ENCODE measurements around the gene TLCD4.
"Not testable (repeated sequence)": the region's sequence is repeated elsewhere in the genome, so short reads cannot be mapped to it uniquely, and the experiment has no call there.

The TLCD4 gene, protein sequence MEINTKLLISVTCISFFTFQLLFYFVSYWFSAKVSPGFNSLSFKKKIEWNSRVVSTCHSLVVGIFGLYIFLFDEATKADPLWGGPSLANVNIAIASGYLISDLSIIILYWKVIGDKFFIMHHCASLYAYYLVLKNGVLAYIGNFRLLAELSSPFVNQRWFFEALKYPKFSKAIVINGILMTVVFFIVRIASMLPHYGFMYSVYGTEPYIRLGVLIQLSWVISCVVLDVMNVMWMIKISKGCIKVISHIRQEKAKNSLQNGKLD

DNA sequence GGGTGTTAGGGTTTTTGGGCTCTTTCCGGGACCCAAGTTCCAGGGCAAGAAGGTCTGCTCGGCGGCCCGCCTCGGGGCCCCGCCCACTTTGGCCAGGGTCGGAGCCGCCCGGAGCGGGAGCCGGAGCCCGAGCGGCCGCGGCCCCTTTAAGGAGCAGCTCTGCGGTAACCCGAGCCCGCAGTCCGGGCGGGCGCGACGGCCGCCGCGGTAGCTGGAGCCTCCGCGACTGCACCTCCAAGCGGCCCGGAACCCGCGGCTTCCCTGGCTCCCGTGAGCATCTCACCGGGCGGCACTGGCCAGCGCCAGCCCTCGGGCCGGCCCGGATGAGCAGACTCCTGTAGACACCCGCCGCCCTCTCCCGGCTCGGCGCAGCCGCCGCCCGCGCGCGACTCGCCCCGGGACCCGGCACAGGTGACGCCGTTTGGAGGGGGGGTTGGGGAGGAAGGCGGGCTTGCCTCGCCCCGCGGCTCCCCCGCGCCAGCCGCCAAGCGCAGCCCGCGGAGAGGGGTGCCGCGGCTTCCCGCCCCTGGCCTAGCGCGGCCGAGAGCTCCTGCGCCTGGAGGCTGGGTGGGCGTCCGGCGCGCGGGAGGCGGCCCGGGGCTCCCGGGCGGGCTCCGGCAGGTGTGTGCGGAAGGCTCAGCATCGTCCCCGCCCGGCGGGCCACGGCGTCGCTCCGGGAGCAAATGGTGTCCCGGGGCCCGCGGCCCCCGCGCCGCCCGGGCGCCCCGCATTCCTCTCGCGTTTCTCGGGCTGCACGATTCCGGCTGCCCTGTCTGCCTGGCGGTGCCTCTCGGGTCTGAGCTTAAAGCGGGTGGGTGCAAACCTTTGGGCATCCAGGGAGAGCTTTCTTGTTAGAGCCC lies at the start of gene TLCD4:
Gene TLCD4, plus strand, starts transcription at position 149 of the 860 bp plus-strand sequence. CDS start 26,547 bp downstream, outside the sequence.
- no peak for DNase-seq (ENCODE audit: low read depth in 2 of 2)

DNA sequence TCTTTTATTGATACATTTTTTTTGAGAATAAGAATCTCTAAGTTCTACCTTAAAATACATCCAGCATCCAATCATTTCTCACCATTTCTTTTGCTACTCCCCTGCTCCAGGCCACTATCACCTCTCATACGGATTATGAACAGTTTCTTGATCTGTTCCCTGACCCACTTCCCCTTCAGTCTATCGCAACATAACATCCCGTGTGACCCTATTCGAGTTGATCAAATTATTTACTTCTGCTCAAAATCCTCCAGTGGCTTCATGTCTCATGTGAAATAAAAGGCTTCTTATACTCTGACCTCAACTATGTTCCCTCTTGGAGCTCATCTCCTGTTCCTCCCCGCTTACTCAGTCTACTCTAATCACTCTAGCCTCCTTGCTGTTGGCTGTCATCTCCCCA lies 49.6 kb upstream of the TLCD4 start:
- no peak for DNase-seq (ENCODE audit: low read depth in 2 of 2)

DNA sequence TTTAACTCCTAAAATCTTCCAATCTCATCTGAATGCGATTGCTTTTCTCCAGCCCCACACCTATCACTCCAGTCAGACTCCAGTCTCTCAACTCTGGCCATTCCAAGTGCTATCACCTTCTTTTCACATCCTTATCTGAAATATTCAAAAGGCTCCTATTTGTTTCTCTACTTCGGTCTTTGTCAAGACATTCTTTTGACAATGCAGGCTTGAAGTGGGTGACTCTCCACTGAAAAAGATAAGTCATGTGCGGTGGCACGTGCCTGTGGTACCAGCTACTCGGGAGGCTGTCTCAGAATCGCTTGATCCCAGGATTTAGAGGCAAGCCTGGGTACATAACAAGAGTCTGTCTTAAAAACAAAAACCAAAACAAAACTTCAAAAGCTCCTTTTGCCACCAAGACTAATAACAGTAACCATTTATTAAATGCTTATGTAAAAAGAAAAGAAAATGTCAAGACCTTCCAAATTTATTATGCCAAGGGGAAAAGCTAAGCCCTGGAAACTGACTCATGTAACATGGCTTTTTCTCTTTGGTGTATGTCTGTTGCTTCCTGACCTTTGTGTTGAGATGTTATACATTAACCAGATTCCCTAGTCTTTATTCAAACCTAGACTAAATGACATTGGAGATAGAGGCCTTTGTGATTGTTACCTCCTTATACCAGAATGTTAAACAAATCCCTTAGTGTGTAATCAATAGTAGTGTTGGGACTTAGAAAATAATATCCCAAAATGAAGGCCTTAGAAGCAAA lies 48.0 kb upstream of the TLCD4 start:
- no peak for DNase-seq (ENCODE audit: low read depth in 2 of 2)

DNA sequence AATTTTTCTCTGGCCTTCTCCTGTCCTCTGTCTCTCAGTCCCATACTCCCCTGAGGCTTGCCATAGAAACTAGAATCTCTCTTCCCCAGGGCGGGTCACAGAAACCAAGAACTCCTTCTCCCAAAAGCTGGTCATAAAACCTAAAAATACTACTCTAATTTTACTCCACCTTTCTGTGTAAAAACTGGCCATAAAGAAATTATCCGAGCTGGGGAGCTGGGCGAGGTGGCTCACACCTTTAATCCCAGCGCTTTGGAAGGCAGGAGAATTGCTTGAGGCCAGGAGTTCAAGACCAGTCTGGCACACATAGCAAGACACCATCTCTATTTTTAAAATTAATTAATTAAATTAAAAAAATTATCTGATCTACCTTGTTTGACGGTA lies 47.5 kb upstream of the TLCD4 start:
- DNase-seq (ENCODE audit: low read depth in 2 of 2), result no peak

DNA sequence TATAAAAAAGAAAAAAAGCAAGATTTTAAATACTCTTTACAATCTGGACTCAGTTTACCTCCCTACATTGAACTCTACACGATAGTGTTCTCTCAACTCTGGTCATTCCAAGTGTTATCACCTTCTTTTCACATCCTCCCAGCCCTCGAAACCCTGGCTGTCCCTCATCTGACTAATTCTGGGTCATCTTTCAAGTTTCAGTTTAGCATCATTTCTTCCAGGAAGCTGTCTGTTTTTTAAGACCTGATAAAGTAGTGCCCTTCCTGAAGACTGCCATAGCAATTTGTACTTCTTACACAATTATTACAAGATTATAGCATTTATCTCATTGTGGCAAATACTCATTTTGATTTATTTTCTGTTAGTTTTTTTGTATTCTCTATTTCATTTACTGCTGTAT lies 45.6 kb upstream of the TLCD4 start:
- no peak for DNase-seq (ENCODE audit: low read depth in 2 of 2)

DNA sequence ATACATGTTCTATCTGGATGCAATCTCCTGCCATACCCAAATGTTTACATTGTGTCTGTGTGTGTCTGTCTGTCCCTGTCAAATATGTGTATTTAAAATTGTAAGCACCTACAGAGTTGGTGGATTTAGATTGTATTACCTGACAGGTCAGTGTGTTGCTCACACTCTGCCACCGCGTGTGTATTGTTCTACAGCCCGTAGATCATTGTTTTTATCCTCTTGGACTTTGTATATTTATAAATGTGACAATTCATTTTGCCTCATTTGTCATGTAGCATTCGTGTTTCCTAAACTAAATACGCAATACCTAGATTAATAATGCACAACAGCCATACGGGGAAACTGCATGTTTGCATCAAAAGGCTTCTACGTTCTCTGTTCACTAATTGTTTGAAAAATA lies 45.0 kb upstream of the TLCD4 start:
- DNase-seq (ENCODE audit: low read depth in 2 of 2), result no peak

DNA sequence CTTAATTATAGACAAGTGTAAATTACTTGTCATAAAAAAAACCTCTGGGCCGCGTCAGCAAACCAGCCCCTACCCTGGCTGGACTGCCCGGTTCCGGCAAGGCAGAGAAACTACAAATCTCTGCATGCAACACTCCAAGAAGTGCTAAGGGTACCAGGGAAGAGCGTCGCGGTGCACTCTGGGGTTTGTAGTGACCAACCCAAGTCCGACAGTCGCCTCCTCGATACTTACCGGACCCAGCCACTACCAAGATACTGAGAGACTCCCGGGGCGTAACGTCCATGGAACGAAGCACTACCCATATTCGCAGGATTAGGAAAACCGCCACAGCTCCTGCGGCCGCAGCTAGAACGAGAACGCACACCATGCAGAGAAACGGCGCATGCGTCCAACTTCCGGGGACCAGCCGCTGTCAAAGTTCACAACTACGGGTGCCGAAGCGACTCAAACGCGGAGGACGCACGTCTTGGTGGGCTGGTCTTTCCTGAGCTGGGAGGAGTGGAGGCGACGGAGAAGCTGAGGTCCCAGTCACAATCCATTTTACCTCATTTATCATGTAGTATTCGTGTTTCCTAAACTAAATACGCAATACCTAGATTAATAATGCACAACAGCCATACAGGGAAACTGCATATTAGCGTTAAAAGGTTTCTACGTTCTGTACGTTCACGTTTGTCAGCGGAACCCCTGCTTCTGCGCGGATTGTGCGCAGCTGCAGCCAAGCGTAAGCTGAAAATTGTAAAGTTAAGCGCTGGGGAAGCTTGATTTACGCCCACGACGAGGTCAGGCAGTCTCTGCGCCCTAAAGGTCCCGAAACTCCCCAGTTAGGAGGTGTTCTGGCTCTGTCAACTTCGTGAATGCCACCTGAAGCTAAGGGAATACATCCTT lies 44.4 kb upstream of the TLCD4 start, which contains the start of gene ALG14:
Gene ALG14, minus strand, starts transcription at position 420 of the 888 bp plus-strand sequence. Its CDS starts 53 bp downstream, at position 367.
- peak; percentile 89 to 90 for DNase-seq (ENCODE audit: low read depth in 2 of 2)

DNA sequence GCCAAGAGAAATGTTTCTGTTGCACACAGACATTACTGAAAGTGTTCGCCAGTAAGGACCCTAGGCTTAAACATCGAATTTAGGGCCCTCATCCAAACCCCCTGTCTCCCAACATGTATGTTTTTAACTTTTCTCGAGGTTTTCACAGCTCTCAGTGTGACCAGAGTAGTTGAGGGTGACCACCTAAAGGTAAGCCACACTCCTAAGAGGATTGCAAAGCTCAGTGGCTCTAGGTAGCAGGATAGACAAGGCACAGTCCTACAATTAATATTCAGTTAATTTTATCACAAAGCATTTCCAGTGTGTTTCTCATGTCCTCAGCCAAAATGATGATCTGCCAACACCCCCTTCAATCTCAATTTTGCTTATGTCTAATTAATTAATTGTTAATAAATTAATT lies 43.7 kb upstream of the TLCD4 start:
- DNase-seq (ENCODE audit: low read depth in 2 of 2), result no peak

DNA sequence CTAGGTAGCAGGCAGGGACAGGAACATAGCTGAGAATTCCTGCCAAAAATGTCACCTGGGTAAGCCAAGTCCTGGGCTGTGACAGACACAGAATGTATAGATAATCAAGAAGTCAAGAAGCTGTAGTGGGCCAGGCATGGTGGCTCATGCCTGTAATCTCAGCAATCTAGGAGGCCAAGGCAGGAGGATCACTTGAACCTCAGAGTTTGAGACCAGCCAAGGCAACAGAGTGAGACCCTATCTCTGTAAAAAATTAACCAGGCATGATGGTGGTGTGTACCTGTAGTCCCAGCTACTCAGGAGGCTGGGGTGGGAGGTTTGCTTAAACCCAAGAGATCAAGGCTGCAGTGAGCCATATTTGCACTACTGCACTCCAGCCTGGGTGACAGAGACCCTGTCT lies 41.1 kb upstream of the TLCD4 start:
- no peak for DNase-seq (ENCODE audit: low read depth in 2 of 2)

DNA sequence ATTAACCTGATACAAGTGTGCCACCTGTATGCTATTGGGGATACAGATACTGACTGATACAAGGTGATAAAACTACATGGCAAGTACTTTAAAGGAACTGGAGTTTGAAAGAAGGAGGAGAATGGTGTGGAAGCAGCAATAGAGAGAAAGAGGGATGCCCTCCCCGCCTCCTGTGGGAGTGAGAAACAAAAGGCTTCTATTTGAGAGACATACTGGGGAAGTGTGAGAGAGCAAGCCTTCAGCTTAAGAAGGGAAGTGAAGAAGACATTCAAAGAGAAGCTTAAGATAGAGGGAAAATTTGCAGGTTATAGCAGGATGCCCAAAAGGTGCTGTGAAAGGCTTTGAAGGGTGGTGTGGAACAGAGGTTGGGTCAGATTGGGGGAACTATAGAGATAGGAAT lies 36.7 kb upstream of the TLCD4 start:
- no peak for DNase-seq (ENCODE audit: low read depth in 2 of 2)

DNA sequence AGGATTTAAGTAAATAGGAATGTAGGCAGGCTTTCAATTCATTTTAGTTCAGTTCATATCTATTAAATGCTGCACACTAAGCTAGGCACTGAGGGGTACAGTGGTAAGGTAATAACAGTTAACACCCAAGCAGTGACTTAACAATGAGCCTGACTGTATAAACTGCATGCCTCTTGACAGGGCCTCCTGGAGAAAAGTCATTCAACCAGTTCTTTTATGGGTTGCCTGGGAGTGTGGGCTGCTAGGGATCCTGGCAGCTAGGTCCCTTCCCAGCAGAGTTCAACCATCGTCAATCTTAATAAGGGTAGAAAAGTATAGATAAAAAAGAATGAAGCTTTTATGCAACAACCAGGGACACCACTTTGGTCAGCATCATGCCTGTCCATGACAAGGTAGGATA lies 36.3 kb upstream of the TLCD4 start:
- DNase-seq (ENCODE audit: low read depth in 2 of 2), result no peak

DNA sequence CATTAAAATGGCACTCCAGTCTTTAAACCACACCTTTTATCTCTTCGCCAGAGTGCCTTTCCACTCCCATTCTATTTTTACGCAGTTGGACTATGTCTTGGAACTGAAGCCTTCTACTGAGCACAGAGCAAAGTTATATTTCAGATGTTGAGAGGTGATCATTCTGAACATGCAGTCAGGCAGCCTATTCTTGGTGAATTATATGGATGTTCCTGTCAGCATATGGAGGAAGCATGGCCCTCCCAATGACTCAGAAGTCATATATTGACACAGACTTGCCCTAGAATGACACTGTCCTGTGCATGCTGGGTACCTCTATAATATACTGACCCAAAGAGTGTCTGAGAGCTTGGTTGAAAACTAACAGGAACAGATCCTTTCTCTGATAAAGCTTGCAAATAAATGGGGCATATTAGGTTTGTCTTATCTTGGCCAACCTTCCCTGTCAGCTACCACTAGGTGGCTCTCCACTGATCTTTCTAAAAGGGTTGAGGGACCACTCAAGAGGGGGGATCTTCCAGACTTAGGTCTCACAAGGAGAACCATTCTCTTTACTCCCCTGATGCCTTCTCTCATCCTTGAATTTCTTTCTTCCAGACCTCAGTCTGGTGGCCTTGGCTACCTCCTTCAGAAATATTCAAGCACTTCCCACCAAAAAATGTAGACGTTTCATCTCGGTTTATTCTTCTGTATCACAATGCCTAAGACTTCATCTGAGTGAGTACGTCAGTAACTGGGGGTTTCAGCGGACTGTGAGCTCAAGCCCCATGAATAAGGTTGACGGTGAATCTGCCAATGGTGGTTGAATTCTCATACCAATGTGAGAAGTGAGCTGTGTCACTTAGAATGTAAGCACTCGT lies 32.6 kb upstream of the TLCD4 start:
- no peak for DNase-seq (ENCODE audit: low read depth in 2 of 2)

DNA sequence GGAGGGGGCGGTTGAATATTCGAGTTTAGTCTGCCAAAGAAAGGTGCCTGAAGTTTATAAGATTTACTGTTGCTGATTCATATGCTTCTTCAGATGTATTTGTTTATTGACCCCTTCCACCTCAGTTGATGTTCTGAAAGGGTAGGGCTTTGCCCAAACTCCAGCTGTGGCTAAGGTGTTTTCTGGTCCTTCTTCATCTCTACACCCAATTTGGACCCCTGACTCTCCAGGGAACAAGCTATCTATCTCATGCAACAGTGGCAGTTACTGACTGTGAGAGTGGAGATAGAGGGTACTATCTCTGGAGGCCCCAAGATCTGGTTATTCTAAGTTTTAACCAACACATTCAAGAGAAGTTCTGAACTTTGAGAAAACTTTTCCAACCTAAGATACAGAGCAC lies 31.8 kb upstream of the TLCD4 start:
- no peak for DNase-seq (ENCODE audit: low read depth in 2 of 2)

DNA sequence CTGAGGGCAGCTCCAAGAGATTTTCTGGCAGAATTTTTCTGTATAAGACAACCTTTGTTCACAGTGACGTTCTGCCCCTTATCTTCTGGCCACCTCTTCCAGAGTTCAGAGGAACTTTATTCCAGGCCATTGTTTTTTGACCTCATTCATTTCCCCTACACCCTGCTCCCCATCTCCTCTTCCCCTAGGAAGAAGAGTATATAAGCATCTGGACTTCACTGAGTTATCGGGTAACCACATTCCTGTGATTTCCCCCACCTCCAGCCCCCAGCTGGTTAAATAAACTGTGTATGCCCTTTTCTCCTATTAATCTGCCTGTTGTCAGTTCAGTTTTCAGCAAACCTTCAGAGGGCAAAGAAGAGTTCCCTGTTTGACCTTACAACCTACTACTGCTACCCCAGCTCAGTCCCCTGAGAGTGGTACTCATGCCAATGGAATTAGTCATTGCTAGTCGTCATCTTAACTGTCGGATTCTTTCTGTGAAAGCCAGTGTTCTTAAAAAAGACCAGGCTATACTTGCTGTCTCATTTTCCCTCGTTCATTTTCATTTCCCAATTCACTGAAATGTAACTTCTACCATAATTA lies 30.1 kb upstream of the TLCD4 start:
- DNase-seq (ENCODE audit: low read depth in 2 of 2), result peak; percentile 86 to 87

DNA sequence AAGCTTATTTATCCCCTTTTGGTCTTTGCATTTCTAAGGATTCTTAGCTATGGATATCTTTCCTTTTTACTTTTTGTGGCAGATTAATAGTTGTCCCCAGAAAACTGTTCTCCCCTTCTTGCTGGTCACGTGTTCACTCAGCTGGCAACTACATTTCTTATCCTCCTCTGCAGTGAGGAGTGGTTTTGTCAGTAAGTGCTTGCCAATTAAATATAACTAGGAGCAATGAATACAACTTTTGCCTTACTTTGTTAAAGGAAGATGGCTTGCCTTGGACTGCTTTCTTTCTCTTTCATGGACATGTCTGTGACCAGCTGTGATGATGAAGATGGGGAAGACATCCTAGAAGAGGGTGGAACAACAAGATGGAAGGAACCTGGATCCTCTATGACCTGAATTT lies 28.9 kb upstream of the TLCD4 start:
- no peak for DNase-seq (ENCODE audit: low read depth in 2 of 2)

DNA sequence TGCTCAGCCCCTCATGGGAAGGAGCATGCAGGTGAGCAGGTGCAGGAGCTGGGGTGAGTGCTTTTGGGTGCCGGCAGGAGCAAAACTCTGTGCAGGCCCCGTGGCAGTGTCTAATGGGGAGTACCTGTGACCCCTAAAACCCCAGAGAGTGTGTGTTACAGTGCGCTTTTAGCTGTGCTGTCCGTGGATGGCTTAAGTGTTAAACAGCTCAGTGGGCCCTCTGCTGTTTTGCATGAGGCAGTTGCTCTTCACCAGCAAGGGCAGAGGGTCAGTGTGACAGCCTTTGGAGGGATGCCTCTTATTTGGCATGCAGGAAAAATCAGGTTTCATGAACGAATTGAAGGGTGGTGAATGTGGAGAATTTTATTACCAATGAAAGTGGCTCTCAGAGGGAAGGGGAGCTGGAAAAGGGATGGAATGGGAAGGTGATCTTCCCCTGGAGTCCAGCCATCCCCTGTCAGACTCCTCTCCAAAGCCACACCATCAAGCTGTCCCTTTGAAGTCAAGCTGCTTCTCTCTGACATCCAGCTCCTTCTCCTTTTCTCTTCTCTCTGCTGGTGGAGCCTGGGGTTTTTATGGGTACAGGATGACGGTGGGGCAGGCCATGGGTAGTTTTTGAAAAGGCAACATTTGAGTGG lies 27.4 kb upstream of the TLCD4 start:
- no peak for DNase-seq (ENCODE audit: low read depth in 2 of 2)

DNA sequence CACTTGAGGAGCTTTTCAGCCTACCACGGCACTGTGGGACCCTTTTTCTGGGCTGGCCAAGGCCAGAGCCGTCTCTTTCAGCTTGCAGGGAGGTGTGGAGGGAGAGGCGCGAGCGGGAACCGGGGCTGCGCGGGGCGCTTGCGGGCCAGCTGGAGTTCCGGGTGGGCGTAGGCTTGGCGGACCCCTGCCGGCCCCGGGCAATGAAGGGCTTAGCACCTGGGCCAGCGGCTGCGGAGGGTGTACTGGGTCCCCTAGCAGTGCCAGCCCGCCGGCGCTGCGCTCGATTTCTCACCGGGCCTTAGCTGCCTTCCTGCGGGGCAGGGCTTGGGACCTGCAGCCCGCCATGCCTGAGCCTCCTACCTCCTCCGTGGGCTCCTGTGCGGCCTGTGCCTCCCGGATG lies 25.9 kb upstream of the TLCD4 start:
- not testable (repeated sequence) for DNase-seq (ENCODE audit: low read depth in 2 of 2)

DNA sequence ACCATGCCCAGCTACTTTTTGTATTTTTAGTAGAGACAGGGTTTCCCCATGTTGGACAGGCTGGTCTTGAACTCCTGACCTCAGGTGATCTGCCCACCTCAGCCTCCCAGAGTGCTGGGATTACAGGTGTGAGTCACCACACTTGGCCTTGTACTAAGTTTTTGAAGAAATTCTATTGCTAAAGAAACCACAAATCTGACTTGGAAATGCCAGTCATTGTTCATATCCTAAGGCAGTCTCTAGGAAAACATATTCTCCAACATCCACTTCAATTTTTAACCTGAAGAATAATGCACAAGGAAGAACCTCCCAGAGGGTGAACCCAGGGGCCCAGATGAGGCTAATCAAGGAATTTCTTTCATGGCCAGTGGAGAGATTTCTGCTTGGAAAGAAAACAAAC lies 24.3 kb upstream of the TLCD4 start:
- not testable (repeated sequence) for DNase-seq (ENCODE audit: low read depth in 2 of 2)

DNA sequence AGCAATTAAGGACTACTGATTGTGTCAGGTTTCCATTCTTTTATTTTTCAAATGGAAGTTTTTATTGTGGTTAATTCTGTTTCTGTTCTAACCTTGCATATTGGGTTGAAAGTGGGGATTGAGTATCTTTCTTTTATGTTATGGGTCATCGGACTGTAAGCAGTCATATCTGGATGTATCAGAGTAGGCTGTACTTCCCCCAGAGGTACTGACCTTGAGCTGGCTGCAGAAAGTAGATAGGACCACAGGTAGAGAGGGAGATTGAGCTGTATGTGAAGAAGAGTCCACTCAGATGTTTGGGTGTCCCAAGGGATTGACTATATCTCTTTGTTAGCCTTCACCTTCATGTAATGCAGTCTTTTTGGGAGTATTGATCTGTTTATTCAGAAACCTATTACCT lies 23.9 kb upstream of the TLCD4 start:
- DNase-seq (ENCODE audit: low read depth in 2 of 2), result no peak

DNA sequence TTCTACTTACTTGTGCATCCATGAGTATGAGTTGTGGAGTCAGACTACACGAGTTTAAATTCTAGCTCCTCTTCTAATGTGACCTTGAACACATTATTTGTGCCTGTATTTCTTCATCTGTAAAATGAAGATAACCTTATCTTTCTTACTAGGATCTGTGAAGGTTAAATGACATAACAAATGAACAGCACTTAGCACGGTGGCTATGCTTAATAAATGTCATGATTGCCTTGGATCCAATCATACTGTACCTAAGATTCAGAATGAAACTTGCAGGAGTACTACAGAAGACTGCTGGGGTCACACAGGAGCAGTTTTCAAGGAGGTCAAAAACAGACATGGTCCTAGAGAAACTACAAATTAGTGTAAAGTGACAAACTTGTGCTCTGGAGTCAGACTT lies 22.2 kb upstream of the TLCD4 start:
- no peak for DNase-seq (ENCODE audit: low read depth in 2 of 2)

Data from fibroblast of skin of left biceps (primary cell).